Bronchial epithelial cell (primary cell): Measurements from ENCODE around the gene NOVA2. TPM values are rescaled to one million over a fixed set of nuclear protein-coding genes. Genes with fewer than 3 reads are reported as not detected.

Experiments used
- DNase-seq: peaks from one replicate; pipeline ENCODE4 v3.0.0-alpha.2; 2010; ENCODE audit warnings: low read depth
- FAIRE-seq: peaks from 2 replicates; lab custom pipeline; 2011; peaks lifted over from hg19 to GRCh38; lab: Jason Lieb, UNC
- H3K27me3 ChIP-seq: 2 replicates; pipeline ENCODE4 v1.5.1; 2011; ENCODE audit warnings: low read length; ENCODE audit not compliant: control insufficient read depth, insufficient read depth
- H3K36me3 ChIP-seq: 2 replicates; pipeline ENCODE4 v1.5.1; 2011; ENCODE audit warnings: low read length; ENCODE audit not compliant: control insufficient read depth, insufficient read depth
- H3K4me3 ChIP-seq: 2 replicates; pipeline ENCODE4 v1.5.1; 2011; ENCODE audit warnings: mild to moderate bottlenecking, low read depth, low read length, control low read depth
- total RNA-seq: library from RNA; depleted of rRNA; stranded (reverse); fragments of >200 nt; gene quantifications from 2 replicates; pipeline ENCODE4 v1.2.1, GENCODE V29; 2014
- TF ChIP-seq, protein P1 (sequence below): IDR thresholded peaks from 2 replicates; pipeline ENCODE4 v1.5.1; 2011; ENCODE audit warnings: mild to moderate bottlenecking, moderate library complexity, low read length, control low read depth, inconsistent platforms; ENCODE audit not compliant: insufficient read depth, severe bottlenecking

The NOVA2 gene
- total RNA-seq, 1 donor from 2014 or later, result not detected

DNA sequence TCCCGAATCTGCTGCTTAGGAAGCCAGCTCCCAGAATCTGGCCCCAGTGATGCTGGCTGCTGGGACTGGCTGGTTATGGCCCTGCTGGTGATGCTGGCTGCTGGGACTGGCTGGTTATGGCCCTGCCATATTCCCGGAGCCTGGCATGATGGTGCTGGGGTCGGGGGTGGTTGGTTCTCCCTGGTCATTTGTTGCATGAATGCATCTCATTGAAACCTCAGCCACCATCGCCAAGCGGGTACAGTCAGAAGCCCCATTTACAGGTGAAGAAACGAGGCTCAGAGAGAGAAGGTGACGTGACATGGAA is 47.1 kb upstream of the NOVA2 start:
- Histone ChIP-seq H3K4me3 (no peak overlapping the region), H3K27me3 (peaks cover 13% of the 10 kb centered on the region), H3K36me3 (peaks cover 2% of the 10 kb centered on the region)
- DNase-seq (no peak), FAIRE-seq (no peak)
- TF ChIP-seq, protein P1, sequence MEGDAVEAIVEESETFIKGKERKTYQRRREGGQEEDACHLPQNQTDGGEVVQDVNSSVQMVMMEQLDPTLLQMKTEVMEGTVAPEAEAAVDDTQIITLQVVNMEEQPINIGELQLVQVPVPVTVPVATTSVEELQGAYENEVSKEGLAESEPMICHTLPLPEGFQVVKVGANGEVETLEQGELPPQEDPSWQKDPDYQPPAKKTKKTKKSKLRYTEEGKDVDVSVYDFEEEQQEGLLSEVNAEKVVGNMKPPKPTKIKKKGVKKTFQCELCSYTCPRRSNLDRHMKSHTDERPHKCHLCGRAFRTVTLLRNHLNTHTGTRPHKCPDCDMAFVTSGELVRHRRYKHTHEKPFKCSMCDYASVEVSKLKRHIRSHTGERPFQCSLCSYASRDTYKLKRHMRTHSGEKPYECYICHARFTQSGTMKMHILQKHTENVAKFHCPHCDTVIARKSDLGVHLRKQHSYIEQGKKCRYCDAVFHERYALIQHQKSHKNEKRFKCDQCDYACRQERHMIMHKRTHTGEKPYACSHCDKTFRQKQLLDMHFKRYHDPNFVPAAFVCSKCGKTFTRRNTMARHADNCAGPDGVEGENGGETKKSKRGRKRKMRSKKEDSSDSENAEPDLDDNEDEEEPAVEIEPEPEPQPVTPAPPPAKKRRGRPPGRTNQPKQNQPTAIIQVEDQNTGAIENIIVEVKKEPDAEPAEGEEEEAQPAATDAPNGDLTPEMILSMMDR, result no peak

DNA sequence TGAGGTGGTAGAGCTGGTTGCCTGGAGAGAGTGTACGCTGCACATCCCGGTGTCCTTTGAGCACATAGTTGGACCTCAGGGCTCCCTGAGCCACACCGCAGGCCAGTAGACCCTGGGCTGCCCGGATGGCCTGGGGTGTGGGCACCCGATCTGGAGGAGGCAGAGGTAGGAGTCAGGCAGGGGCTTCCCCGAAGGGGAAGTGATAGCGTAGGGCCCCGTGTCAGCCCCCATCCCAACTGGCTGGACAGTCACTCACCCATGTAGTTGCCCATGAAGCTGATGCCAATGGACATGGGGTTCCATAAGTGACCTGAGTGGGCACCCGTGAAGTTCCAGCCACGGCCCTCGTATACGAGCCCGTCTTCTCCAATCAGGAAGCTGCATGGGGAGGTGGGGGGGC is 45.6 kb upstream of the NOVA2 start:
- FAIRE-seq (no peak), DNase-seq (no peak)
- H3K4me3 ChIP-seq, result no peak overlapping the region
- TF ChIP-seq, protein P1, result no peak
- H3K27me3 ChIP-seq, result peaks cover 15% of the 10 kb centered on the region
- H3K36me3 ChIP-seq, result peaks cover 2% of the 10 kb centered on the region

DNA sequence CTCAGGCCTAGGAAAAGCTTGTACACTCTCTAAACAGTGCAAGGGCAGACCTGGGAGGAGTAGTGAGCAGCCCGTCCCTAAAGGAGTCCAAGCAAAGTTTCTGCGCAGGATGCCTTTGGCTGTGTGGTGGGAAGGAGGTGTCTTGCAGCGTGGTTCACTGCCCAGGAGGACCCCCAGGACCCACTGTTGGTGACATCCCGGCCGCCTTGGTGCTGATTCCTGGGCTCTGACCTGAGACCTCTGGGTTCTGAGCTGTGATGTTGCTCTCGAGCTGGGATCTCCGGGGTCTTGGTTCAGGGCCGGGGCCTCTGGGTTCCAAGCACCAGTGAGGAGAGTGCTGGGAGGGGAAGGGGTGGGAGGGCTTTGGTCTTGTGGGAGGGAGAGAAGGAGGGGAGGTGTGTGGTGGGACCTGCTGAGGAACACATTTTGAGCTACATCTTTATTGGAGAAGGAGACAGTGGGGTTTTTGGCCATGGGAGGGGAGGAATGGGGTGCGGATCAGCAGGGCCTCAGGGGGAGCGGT is 45.1 kb upstream of the NOVA2 start:
- Histone ChIP-seq H3K36me3 (peaks cover 2% of the 10 kb centered on the region), H3K4me3 (no peak overlapping the region), H3K27me3 (peaks cover 13% of the 10 kb centered on the region)
- TF ChIP-seq, protein P1, result no peak
- no peak for FAIRE-seq
- DNase-seq, result no peak

DNA sequence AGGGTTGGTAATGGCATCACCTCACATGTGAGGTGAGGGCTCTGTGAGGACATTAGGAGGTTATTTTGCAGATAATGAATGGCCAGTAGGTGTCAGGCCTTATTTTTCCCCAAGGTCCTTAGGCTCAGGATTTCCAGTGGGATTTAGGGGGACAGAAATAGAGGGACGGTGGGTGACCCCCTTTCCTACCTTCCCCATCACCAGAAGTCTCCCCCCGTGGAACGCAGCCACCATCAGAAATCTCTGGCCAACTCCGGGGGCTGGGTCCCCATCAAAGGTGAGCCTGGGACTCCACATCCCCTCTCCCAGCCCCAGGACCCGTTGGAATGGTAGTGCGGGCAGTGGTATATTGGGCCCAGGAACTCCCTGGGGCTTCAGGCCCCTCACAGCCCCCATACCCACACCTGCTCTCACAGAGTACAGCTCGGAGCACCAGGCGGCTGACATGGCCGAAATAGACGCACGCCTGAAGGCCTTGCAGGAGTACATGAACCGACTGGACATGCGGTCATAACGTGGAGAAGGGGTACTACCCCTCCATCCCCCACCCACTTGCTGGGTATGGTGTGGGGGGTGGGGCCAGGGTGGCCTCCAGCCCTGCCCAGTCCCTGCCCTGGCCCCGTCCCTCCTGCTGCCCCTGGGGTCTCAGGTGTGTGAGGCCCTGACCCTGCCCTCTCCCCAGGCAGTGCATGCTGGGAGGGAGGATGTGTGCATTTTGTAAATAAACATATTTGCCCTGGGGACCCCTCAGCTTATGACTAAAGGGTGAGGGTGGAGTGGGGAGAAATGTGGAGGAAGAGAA is 44.4 kb upstream of the NOVA2 start:
- H3K36me3 ChIP-seq, result peaks cover 2% of the 10 kb centered on the region
- TF ChIP-seq, protein P1, result no peak
- DNase-seq, result no peak
- FAIRE-seq, result no peak
- H3K27me3 ChIP-seq, result peaks cover 10% of the 10 kb centered on the region
- no peak overlapping the region for H3K4me3 ChIP-seq

DNA sequence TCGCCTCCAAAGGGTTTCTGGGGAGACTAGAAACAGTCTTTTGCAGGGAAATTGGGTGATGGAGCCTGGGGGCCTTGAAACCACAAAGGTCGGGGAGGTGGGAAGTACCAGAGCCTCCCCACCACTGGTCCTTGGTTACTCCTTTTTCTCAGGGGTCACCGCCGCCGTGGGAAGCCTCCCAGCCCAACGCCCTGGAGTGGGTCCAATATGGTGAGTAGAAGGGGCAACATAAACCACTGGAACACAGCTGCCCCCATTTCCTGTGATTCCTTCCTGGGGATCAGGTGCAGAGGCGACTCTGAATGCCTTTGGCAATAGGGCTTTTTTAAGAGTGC is 43.4 kb upstream of the NOVA2 start:
- TF ChIP-seq, protein P1, result no peak
- FAIRE-seq, result no peak

More for the DNA sequence above, 43.4 kb upstream of the NOVA2 start:
- DNase-seq, result no peak
- Histone ChIP-seq H3K27me3 (peaks cover 3% of the 10 kb centered on the region), H3K4me3 (no peak overlapping the region), H3K36me3 (peaks cover 2% of the 10 kb centered on the region)
